GM11168 (cell line): ENCODE measurements around the gene ATP8B2.
"Not testable (repeated sequence)": the region's sequence is repeated elsewhere in the genome, so short reads cannot be mapped to it uniquely, and the experiment has no call there.

Source experiments
- in situ Hi-C: fragments of 300-500 bp; cut with MboI; formaldehyde crosslinking; loops from one replicate; pipeline ENCODE4 v1.12.0; 2022; ENCODE audit warnings: low sequenced_read_pairs; ENCODE audit not compliant: unreplicated experiment

Gene ATP8B2

DNA sequence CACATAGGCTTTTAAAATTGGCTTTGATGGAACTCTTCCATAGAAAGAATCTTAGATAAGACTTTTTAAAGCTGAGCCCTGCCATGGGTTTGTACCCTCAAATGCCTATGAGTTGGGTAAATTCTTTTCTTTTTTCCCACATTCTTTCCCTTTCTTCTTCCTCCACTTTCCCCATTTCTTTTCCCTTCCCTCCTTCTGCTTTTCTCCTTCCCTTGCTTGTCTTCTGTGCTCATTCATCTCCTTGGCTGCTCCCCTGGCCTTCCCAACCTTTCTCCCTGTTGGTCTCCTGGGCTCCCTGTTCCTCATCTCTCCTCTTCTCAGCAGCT, 3.8 kb upstream of the ATP8B2 start:
- in situ Hi-C loops: not testable (repeated sequence)

DNA sequence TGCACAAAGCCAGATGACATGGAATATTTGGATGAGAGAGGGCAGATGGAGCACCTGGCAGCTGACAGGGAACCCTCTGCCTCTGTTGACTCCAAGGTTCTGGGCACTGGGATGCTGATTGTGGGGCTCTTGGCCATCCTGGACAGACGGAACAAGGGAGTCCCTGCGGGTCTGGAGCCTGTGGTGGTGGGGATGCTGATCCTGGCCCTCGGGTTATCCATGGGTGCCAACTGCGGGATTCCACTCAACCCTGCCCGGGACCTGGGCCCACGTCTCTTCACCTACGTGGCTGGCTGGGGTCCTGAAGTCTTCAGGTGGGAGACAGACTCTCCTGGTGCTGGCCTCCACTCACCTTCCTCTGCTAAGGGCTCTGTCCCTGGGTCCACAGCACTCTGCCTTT, 1.8 kb upstream of the ATP8B2 start:
- in situ Hi-C loops: no loop called here

DNA sequence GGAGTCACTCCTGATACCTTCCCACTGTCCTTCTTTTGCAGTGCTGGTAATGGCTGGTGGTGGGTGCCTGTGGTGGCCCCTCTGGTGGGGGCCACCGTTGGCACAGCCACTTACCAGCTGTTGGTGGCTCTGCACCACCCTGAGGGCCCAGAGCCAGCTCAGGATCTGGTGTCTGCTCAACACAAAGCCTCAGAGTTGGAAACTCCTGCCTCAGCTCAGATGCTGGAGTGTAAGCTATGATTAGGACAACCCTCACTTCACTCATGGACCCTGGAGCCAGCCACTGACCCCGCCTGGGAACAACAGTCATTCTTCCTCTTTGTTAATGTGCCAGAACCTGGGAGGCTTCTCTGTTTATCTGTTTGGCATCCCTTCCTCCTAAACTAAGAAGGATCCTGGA, 1.1 kb upstream of the ATP8B2 start:
- in situ Hi-C loops: no loop called here

DNA sequence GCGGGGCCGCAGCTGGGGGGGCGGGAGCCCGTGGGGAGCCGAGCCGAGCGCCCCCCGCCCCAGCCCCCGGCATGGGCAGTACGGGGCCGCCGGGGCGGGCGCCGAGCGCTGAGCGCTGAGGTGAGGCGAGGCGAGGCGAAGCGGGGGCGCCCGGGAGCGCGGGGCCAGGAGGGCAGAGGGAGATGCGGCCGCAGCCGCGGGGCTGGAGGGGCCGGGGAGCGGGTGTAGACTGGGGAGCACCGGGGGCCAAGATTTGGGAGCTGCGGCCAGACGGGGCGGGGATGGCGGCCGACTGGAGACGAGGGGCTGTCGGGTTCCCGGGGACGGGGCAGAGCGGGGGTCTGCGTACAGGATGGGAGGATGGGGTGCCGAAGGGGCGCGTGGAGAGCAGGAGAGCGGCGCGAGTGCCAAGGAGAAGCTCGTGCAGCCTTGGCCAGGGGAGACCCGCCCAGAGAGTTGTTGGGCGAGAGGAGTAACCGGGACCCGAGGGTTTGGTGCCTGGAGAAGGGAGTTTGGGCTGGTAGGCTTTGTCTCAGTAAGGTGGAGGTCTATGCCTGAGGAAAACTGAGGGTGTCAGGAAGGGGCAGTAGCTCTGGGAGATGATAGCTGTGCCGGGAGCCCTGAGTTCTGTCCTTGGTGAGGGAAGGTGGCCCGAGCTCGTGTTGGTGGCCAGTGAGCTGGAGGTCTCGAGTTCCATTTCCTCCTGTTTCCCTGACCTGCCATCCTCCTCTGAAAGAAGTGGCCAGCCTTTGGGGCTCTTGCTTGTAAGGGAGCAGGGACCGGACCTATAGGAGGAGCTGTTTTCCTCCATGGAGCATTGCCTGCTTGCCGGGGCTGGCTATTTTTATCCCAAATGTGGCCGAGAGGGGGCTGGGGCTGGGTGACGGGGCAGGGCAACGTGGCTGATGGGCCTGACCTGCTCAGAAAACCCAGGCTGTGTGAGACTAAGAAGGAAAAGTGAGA, 539 bp downstream of the ATP8B2 start:
- in situ Hi-C loops: no loop called here

DNA sequence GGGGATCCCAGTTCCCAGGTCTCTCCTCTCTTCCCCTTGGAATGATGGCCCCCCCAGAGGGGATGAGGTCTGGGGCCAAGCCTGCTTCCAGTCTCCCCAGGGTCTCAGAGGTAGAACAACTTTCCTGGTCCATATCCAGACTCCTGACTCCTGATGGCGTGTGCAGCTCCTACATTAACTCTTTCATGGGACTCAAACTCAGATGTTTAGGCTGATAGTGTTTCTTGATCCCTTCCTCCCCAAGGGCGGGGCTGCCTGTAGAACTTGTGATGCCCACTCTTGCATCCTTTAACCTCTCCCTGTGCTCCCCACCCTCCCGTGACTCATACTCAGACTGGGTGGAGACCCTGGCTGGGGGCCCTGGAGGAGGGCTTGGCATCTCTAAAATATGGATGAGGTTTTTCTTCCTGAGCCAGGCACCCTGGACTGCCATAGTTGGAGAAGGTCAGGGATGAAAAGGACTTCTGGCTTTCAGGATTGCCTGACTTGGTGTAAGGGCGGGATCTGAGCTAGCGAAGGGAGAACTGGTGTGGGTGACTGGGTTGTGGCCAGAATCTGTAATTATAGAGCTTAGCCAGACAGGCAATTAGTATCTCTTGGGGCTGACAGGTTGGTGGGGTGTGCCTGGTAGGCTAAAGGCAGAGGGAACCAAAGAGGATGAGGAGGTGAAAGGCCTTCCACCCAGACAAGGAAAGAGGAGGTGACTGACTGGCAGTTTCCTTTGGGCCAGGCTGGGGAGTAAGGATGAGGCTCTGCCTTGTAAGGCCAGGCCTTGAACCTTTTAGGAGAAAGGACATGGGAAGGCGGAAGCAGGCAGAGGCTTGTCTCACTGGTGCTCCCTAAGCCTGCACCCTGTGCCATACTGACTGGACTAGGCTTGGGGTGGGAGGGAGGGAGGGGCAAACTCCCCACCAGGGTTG, 1.5 kb downstream of the ATP8B2 start:
- in situ Hi-C loops: no loop called here

DNA sequence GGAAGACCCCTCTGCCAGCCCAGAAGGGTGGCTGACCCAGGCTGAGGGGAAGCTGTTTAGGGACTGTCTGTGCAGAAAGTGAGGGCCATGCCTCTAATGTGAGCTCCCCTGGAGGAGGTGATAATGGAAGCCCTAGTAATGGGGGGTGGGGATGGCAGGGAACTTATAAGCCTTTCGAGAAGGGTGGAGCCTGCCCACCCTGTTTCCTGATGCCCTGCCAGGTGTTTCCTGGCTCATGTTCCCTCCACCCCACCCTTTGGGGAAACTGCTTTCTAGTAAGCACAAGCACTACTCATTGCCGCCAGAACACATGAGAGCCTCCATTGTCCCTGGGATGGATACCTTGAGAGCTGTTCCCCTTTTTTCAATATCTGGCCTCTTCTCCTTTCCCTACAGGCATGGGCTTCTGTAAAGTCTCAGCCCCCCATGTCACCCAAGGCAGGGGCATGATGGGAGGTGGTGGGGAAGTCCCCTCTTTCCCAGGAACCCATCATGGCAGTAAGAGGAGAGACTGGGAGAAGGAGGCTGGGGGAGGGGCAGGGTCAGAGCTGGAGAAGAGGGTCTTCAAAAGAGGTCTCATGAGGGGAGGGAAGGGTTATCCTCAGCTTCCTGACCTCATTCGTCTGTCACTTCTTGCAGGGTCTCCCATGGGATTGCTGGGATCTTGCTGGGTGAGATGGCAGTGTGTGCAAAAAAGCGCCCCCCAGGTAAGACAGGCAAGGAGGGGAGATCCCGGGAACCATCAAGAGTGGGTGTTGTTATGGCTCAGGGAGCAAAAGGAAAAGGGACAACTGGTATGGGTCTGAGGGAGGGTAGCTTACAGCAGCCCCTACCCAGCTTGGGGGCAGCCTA, 2.4 kb downstream of the ATP8B2 start:
- in situ Hi-C loops: no loop called here

DNA sequence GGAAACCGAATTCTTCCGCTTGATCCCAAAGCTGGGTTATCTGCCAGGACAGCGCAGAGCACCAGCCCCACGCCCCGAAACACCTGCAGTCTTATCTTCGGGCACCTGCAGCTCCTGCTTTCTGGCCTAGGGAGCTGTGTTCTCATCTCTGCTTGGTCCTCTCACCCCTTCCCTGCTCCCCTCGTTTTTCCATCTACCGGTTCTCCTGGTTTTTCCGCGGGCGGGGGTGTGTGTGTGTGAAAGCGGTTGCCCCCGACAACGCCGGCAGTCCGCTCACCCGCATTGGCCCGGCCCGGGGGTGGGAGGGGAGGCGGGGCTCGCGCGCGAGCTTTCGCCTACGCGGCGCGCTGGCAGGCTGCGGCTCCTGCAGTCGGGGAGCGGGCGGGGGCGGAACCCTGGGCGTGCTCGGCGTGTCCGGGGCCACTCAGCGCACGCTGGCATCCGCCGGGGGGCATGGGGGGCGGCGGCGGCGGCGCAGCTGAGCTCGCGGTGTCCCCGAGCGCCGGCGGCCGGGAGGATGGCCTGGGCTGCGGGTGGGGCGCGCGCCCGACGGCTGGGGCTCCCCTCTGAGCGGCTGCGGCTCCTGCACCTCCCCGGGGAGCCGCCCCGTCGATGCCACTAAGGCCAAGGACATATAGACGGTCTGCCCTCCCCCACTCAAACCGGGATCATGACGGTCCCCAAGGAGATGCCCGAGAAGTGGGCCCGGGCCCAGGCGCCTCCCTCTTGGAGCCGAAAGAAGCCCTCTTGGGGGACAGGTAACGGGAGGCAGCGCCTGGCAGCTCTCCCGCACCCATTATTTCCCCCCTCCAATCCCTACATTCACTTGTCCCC, 3.2 kb downstream of the ATP8B2 start:
- in situ Hi-C loops: no loop called here

DNA sequence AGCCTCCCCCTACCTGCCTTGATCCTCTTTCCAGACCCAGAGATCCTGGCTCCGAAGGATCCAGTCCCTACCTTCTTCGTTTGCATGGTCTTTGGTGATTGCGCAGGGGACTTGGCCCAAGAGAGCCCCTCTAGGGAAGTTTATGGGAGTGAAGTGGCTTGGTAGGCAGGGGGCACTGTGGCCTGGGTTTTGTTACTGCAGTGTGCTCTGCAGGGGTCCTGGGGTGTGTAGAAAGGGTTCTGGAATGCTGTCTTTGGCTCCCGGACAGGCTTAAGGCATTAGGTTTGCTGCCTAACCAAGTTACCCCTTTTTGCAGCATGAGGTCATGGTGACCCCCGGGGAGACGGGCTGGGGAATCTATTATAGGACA, 3.8 kb downstream of the ATP8B2 start:
- in situ Hi-C loops: no loop called here

DNA sequence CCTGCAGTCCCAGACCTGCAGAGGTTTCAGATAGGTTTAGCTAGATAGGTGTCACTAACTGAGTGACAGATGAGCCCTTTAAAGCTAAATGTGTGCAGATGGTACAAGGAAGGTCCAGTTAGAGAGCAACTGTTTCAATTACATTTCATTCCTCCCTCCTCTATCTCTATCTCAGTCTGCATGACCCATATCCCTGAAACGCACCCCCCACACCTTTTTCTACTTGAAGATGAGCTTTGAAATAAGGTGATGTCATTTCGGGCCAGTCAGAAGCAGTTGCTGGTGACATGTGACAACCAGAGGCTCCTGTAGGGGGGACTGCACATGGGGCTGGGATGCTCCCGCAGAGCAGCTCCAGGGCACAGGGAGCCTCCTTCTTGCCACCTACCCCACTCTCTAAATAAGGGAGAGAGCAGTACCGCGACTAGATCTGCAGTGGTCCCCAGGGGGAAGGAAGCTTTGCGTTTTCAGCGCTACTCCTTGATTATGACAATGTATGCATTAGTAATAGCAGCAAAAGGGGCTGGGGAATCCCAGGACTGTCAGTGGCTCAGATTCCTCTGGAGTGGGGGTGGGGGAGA, 4.3 kb downstream of the ATP8B2 start:
- in situ Hi-C loops: no loop called here

DNA sequence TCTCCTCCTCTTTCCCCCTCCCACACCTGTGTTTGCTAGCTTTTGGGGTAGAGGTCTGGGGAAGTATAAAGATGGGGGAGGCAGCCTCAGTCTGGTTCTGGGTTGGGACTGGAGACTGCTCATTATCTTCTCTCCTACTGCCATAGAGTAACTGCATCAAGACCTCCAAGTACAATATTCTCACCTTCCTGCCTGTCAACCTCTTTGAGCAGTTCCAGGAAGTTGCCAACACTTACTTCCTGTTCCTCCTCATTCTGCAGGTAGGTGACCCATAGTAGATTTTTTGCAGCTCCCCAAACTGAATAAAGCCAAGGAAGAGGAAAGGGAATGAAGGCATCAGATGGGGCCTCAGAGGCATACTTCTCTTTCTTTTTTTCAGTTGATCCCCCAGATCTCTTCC, 5.3 kb downstream of the ATP8B2 start:
- in situ Hi-C loops: no loop called here

DNA sequence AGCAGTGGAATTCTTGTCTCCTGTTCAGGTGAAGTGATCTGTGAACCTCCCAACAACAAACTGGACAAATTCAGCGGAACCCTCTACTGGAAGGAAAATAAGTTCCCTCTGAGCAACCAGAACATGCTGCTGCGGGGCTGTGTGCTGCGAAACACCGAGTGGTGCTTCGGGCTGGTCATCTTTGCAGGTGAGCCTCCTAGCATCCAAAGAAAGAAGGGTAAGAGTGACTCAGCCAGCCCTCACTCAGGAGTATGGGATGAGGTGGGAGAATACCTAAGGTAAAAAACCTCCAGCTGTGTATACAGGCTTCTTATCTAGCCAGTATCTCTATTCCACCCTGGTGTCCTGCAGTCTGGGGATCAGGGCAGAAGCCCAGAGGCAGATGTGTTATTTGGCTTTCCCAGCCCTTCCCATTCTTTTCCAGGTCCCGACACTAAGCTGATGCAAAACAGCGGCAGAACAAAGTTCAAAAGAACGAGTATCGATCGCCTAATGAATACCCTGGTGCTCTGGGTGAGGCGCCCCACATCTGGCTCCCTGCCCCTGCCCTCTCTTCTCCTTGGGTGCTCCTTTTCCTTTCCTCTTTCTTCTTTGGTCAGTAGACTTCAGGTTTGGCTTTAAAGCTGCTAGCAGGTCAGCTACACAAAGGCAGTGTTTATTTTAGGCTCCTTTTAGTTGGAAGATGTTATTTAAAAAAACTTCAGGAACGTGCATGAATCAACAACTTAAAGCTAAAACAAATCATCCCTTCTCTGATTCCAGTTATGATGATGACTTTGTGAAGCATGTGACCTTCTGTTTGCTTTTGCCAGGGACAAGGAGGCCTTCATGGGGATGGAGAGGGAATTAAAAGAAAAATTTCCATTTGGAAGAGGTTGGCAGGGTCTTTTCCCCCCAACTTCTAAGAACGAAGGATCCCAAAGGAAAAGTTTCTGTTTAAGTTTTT, 9.0 kb downstream of the ATP8B2 start:
- in situ Hi-C loops: no loop called here

DNA sequence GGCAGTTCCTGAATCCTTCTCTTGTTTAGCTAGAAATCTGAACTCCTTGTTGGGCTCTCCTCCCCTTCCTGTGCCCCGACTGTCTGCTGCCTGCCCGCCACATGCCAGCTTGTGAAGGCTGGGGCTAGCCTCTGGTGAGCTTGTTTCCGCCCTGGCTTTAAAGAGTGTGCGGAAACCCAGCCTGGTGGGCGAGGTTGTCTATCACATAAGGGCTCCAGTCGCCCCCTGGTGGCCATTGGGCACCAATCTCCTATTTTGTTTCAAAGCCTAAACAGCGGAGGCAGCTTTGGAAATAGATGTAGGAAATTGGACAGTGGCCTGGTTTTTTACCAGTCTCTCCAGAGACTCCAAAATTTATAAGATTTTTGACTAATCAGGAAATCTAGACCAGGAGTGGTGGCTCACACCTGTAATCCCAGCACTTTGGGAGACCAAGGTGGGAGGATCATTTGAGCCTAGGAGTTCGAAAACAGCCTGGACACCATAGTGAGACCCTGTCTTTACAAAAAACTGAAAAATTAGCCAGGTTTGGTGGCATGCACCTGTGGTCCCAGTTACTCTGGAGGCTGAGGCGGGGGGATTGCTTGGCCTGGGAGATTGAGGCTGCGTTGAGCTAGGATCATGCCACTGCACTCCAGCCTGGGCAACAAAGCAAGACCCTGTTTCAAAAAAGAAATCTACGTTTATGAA, 9.8 kb downstream of the ATP8B2 start:
- in situ Hi-C loops: no loop called here

DNA sequence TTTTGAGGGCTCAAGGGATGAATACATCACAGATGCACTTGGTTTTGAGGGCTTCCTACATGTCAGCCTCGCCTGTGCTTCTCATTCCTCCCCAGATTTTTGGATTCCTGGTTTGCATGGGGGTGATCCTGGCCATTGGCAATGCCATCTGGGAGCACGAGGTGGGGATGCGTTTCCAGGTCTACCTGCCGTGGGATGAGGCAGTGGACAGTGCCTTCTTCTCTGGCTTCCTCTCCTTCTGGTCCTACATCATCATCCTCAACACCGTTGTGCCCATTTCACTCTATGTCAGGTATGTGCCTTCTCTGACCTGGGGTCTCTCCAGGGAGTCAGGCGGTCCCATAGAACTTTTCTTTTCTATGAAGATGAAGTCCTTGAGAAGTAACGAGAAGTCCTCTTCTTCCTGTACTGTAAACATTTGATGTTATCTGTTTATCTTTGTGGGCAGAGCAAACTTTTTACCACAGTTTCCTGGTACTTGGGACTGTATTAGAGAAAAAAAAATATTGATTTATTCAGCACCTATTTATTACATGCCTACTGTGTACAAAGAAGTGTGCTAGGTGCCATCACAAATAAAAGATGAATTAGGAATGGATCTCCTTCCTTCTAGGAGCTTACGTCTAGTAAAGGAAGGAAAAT, 12.0 kb downstream of the ATP8B2 start:
- in situ Hi-C loops: no loop called here

DNA sequence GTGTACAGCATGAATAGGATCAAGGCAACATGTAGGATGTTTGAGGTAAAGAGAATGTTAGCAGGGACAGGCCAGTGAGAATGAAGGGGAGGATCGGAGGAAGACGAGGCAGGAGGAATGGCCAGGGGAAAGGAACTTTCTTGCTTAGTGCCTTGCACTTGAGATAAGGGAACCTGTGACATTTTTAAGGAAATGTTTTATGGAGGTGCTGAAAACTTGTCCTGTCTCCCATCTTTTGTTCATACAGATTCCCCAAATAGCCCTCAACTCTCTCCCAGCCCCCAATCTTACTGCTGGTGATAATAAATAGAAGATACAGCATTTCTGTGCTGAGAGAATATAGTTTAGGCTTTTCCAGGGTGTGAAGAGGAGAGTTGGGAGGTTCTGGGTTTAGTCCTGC, 13.6 kb downstream of the ATP8B2 start:
- in situ Hi-C loops: no loop called here

DNA sequence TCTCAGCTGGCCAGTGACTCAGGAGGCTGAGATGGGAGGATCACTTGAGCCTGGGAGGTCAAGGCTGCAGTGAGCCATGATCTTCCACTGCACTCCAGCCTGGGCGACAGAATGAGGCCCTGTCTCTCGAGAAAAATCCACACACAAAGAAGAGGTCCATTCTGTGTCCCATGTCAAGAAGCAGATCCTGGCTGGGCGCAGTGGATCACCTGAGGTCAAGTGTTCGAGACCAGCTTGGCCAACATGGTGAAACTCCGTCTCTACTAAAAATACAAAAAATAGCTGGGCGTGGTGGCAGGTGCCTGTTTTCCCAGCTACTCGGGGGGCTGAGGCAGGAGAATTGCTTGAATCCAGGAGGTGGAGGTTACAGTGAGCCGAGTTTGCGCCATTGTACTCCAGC, 16.0 kb downstream of the ATP8B2 start:
- in situ Hi-C loops: not testable (repeated sequence)

DNA sequence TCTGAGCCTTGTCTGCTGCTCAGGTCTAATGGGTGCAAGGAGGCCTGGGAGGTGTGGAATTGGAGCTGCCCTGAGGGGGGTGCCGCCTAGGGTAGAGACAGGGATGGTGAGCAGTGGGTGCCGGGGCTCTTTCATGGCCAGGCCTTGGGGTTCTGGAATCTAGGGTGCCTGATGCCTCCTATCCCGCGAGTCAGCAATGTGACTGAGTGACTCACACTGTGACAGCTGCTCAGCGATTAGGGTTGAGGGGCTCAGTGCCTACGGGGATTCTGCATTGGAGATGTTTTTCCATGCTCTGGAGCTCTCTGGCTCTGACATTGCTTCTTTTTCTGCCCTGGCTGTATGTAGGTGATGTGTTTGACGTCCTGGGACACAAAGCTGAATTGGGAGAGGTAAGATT, 16.8 kb downstream of the ATP8B2 start:
- in situ Hi-C loops: no loop called here

DNA sequence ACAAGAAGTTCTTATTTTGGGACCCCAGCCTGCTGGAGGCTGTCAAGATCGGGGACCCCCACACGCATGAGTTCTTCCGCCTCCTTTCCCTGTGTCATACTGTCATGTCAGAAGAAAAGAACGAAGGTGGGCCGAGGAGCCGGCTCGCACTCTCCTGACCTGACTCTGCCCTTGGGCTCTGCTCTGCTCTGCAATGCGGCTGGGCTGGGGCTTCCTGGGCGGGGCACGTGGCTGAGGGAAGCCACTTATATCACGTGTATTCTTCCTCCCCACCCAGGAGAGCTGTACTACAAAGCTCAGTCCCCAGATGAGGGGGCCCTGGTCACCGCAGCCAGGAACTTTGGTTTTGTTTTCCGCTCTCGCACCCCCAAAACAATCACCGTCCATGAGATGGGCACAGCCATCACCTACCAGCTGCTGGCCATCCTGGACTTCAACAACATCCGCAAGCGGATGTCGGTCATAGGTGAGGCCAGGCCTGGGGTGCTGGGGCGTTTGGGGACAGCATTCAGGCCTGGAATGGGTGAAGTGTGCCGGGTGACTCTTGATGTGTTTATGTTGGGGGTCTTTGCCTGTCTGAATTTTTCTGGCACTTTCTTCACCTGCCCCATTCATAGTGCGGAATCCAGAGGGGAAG, 17.6 kb downstream of the ATP8B2 start:
- in situ Hi-C loops: no loop called here
